GM11168 (cell line): ENCODE data around the gene ITGA2B.

Source experiments
- in situ Hi-C: fragments of 300-500 bp; cut with MboI; formaldehyde crosslinking; loops from one replicate; pipeline ENCODE4 v1.12.0; 2022; ENCODE audit warnings: low sequenced_read_pairs; ENCODE audit not compliant: unreplicated experiment

The ITGA2B gene

GRCh38 chr17:44389281-44389680, at the start of gene ITGA2B:
ITGA2B (minus strand) TSS chr17:44389649; CDS start chr17:44389473, 176 bp downstream.
- in situ Hi-C loops = no loop called here

- in situ Hi-C loops = no loop called here
Observed at GRCh38 chr17:44439168-44439567, 49.7 kb upstream of the ITGA2B start.

- in situ Hi-C loops = no loop called here
Observed at GRCh38 chr17:44438636-44439035, 49.2 kb upstream of the ITGA2B start.

- in situ Hi-C loops = no loop called here
Observed at GRCh38 chr17:44436336-44436735, 46.9 kb upstream of the ITGA2B start.

- in situ Hi-C loops = no loop called here
Observed at GRCh38 chr17:44432254-44433157, 43.1 kb upstream of the ITGA2B start.

GRCh38 chr17:44424828-44425461, 35.5 kb upstream of the ITGA2B start:
- in situ Hi-C loops = no loop called here

- in situ Hi-C loops = no loop called here
Observed at GRCh38 chr17:44417553-44417952, 28.1 kb upstream of the ITGA2B start.

- in situ Hi-C loops = no loop called here
Observed at GRCh38 chr17:44416558-44417289, 27.3 kb upstream of the ITGA2B start.

GRCh38 chr17:44414394-44415155, 25.1 kb upstream of the ITGA2B start:
- in situ Hi-C loops = no loop called here

GRCh38 chr17:44409309-44410028, 20.0 kb upstream of the ITGA2B start:
- in situ Hi-C loops = no loop called here

GRCh38 chr17:44408786-44409185, 19.3 kb upstream of the ITGA2B start:
- in situ Hi-C loops = no loop called here

GRCh38 chr17:44402564-44403172, 13.2 kb upstream of the ITGA2B start:
- in situ Hi-C loops = no loop called here

GRCh38 chr17:44400226-44400847, 10.9 kb upstream of the ITGA2B start:
- in situ Hi-C loops = no loop called here

- in situ Hi-C loops = loop anchor here (10.0 kb wide), 1 partner anchor 116 kb away; no protein-coding TSS in a partner anchor
Observed at GRCh38 chr17:44398692-44399691, 9.5 kb upstream of the ITGA2B start.

- in situ Hi-C loops = loop anchor here (10.0 kb wide), 1 partner anchor 117 kb away; no protein-coding TSS in a partner anchor
Observed at GRCh38 chr17:44397479-44398440, 8.3 kb upstream of the ITGA2B start.

GRCh38 chr17:44396946-44397345, 7.5 kb upstream of the ITGA2B start:
- in situ Hi-C loops = loop anchor here (10.0 kb wide), 1 partner anchor 118 kb away; no protein-coding TSS in a partner anchor
